Activated CD4-positive, alpha-beta memory T cell treated with anti-CD3 and anti-CD28 coated beads for 36 hours (primary cell): ENCODE results near the gene FSCN2. TPM values are rescaled to one million over a fixed set of nuclear protein-coding genes. Genes with fewer than 3 reads are reported as not detected.
"Not testable (repeated sequence)": the region's sequence is repeated elsewhere in the genome, so short reads cannot be mapped to it uniquely, and the experiment has no call there.

Source experiments
- CTCF ChIA-PET: fragments of 350-600 bp; sonication (Branson Sonifier 250); formaldehyde crosslinking; loops from one replicate; lab custom pipeline; 2021; ENCODE audit warnings: antibody characterized with exemption, inconsistent platforms; lab: Charles Lee
- POLR2A ChIA-PET: fragments of 350-600 bp; sonication (Branson Sonifier 250); formaldehyde crosslinking; loops from one replicate; lab custom pipeline; 2021; ENCODE audit warnings: antibody characterized with exemption; lab: Charles Lee
- DNase-seq: peaks from one replicate; pipeline ENCODE4 v3.0.0-alpha.2; 2020
- H3K27ac Mint-ChIP-seq: one replicate; pipeline ENCODE4 v1.8.0; 2021; ENCODE audit warnings: mixed read lengths
- H3K27me3 Mint-ChIP-seq: one replicate; pipeline ENCODE4 v1.8.0; 2021; ENCODE audit warnings: mixed read lengths
- H3K36me3 Mint-ChIP-seq: one replicate; pipeline ENCODE4 v1.8.0; 2021; ENCODE audit warnings: mixed read lengths
- H3K4me1 Mint-ChIP-seq: one replicate; pipeline ENCODE4 v1.8.0; 2021; ENCODE audit warnings: low read depth, mixed read lengths
- H3K4me3 Mint-ChIP-seq: one replicate; pipeline ENCODE4 v1.8.0; 2021; ENCODE audit warnings: mild to moderate bottlenecking, mixed read lengths
- H3K9me3 Mint-ChIP-seq: one replicate; pipeline ENCODE4 v1.8.0; 2021; ENCODE audit warnings: mixed read lengths
- intact Hi-C: fragments of 100-400 bp; cut with micrococcal nuclease; formaldehyde crosslinking; loops from one replicate; pipeline ENCODE4 v1.15.1; 2023
- total RNA-seq, 2 experiments: library from RNA; stranded (reverse); gene quantifications; one replicate each; pipeline ENCODE4 v1.2.3, GENCODE V29; 2021

The FSCN2 gene
- total RNA-seq, 2 experiments from 2014 or later, result 0.33 to 0.46 TPM

DNA sequence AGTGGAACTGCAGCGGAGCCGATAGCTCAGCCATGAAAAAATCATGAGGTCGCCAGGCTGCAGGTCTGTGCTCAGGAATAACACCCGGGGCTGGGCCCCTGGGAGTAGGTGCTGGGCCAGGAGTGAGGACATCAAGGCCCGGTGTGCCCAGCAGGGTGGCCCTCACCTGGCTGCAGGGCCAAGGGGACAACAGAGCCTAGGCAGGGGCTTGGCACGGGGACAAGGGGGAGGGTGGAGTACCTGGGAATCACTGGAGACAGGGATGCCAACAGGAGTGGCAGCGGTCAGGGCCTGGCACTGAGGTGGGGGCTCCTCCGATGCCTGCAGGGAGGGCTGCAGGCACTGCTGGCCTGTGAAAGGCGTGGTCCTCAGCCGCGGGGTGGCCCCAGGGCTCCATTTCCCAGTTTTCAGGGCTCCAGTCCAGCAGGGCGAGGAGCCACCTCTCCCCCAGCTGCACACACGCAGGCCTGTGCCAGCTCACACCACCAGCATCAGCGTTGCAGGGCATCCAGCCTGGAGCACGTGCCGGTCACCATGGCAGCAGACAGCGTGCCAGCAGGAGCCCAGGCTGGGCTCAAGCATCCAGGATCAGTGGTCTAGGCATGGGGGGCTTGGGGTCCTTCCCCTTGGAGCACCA lies 4.7 kb upstream of the FSCN2 start:
- no peak overlapping the region for H3K4me3 Mint-ChIP-seq
- peaks cover 8% of the 10 kb centered on the region for H3K27me3 Mint-ChIP-seq
- H3K9me3 Mint-ChIP-seq, result no peaks in the 10 kb centered on the region
- no peaks in the 10 kb centered on the region for H3K4me1 Mint-ChIP-seq
- POLR2A ChIA-PET, result no interaction called here
- no peaks in the 10 kb centered on the region for H3K36me3 Mint-ChIP-seq
- CTCF ChIA-PET, result no interaction called here
- no peak for DNase-seq
- H3K27ac Mint-ChIP-seq, result no peak overlapping the region
- intact Hi-C loops, result no loop called here

DNA sequence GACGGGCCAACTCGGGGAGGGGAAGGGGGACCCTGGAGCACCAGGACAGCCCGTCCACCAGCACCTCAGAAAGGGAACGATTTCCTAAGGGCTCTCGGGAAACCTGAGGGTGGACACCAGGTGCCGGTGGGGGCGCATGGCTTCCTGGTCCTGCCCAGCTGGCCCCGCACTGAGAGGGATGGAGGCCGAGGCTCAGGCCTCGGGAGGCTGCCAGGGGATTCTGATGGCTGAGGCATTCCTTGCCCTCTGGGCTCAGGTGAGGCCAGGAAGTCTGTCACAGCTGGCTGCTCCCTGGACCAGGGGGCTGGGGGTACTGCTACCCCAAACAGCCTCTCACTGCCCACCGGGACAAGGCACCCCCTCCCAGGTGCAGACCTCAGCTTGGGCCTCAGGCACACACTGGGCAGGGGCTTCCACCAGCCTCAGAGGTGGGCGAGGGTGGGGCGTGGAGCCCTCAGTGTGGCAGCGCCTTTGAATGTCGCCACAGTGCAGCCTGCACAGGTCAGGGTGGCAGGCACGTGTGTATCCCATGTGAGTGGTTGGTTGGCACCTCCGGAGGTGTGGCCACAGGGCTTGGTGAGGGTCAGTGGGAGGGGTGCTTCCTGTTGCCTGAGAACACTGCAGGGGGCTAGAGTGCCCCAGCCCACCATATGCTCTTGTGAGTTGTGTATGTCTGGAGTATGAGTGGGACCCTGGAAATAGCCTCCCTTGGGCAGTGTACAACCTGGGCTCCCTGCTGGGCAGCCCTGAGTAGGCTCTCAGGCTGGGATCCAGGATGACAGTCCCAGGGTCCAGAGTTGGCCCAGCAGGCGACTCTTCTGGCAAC lies 3.9 kb upstream of the FSCN2 start:
- no peaks in the 10 kb centered on the region for H3K9me3 Mint-ChIP-seq
- no peaks in the 10 kb centered on the region for H3K4me1 Mint-ChIP-seq
- no peak overlapping the region for H3K4me3 Mint-ChIP-seq
- DNase-seq, result no peak
- no peak overlapping the region for H3K27ac Mint-ChIP-seq
- intact Hi-C loops, result no loop called here
- peaks cover 8% of the 10 kb centered on the region for H3K27me3 Mint-ChIP-seq
- ChIA-PET CTCF (no interaction called here), POLR2A (no interaction called here)
- no peaks in the 10 kb centered on the region for H3K36me3 Mint-ChIP-seq

GRCh38 chr17:81524865-81525159 lies 3.4 kb upstream of the FSCN2 start:
- H3K4me3 Mint-ChIP-seq, result no peak overlapping the region
- ChIA-PET POLR2A (no interaction called here), CTCF (no interaction called here)
- no peak overlapping the region for H3K27ac Mint-ChIP-seq
- no peaks in the 10 kb centered on the region for H3K9me3 Mint-ChIP-seq
- intact Hi-C loops, result no loop called here
- DNase-seq, result no peak
- H3K27me3 Mint-ChIP-seq, result peaks cover 8% of the 10 kb centered on the region
- no peaks in the 10 kb centered on the region for H3K36me3 Mint-ChIP-seq
- H3K4me1 Mint-ChIP-seq, result no peaks in the 10 kb centered on the region

DNA sequence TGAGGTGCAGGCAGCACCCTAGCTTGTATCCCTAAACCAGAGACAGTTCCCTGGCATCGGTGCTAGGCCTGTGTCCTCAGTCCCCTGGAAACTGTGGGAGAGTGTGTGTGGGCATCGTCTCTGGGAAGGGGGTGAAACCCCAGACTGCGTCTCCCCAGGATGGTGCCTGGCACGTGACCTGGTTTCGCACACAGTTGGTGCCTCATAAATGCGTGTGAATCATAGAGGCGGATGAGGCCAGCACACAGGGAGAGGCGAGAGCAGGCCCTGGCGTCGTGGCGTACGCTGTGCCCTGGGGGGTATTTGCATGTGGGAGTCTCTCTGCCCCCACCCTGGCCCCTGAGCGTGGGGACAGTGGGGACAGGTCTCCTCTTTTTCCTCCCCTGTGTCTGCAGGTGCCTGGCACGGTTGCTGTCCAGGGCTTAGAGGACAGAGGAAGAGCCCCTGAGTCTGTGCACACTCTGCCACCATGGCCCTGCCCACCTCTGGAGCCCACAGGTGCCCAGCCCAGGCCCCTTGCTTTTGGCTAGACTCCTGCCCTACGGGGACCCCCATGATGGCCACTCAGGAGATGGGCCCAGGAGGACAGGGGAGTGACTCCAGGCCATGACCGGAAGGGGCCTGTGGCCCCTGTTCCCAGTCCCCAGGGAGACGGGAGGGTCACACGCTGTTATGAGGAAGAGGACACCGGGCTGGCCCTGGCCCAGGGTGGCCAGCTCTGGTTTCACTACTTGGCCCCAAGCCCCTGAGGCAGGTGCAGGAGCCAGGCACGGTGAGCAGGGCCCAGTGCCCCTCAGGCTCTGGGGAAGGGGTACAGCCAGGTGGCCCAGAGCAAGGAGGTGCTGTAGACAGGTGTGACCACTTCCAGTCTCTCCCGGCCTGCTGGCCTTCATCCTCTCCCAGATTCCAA lies 1.3 kb upstream of the FSCN2 start:
- DNase-seq, result no peak
- ChIA-PET POLR2A (no interaction called here), CTCF (no interaction called here)
- Mint-ChIP-seq H3K36me3 (no peaks in the 10 kb centered on the region), H3K4me1 (no peaks in the 10 kb centered on the region), H3K27me3 (peaks cover 8% of the 10 kb centered on the region), H3K27ac (no peak overlapping the region), H3K9me3 (no peaks in the 10 kb centered on the region), H3K4me3 (no peak overlapping the region)
- intact Hi-C loops, result no loop called here

GRCh38 chr17:81528384-81528650 lies 140 bp downstream of the FSCN2 start:
- H3K4me3 Mint-ChIP-seq, result no peak overlapping the region
- no peak for DNase-seq
- no peaks in the 10 kb centered on the region for H3K36me3 Mint-ChIP-seq
- ChIA-PET POLR2A (no interaction called here), CTCF (no interaction called here)
- peaks cover 11% of the 10 kb centered on the region for H3K27me3 Mint-ChIP-seq
- H3K4me1 Mint-ChIP-seq, result no peaks in the 10 kb centered on the region
- no peaks in the 10 kb centered on the region for H3K9me3 Mint-ChIP-seq
- intact Hi-C loops, result no loop called here
- no peak overlapping the region for H3K27ac Mint-ChIP-seq

GRCh38 chr17:81528651-81529436 lies 667 bp downstream of the FSCN2 start:
- H3K36me3 Mint-ChIP-seq, result no peaks in the 10 kb centered on the region
- intact Hi-C loops, result no loop called here
- DNase-seq, result no peak
- CTCF ChIA-PET, result no interaction called here
- H3K4me3 Mint-ChIP-seq, result no peak overlapping the region
- H3K27me3 Mint-ChIP-seq, result peaks cover 14% of the 10 kb centered on the region
- H3K4me1 Mint-ChIP-seq, result no peaks in the 10 kb centered on the region
- no peaks in the 10 kb centered on the region for H3K9me3 Mint-ChIP-seq
- POLR2A ChIA-PET, result no interaction called here
- no peak overlapping the region for H3K27ac Mint-ChIP-seq

GRCh38 chr17:81529437-81529803 lies 1.2 kb downstream of the FSCN2 start:
- CTCF ChIA-PET, result no interaction called here

GRCh38 chr17:81531013-81531412 lies 2.8 kb downstream of the FSCN2 start:
- DNase-seq, H3K4me3 Mint-ChIP-seq, H3K27ac Mint-ChIP-seq, intact Hi-C loops, CTCF ChIA-PET, H3K4me1 Mint-ChIP-seq, H3K9me3 Mint-ChIP-seq, H3K36me3 Mint-ChIP-seq, POLR2A ChIA-PET: not testable (repeated sequence)
- peaks cover 18% of the 10 kb centered on the region for H3K27me3 Mint-ChIP-seq

More at GRCh38 chr17:81529437-81529803, 1.2 kb downstream of the FSCN2 start:
- DNase-seq, result no peak
- no peak overlapping the region for H3K4me3 Mint-ChIP-seq
- no peak overlapping the region for H3K27ac Mint-ChIP-seq
- H3K4me1 Mint-ChIP-seq, result no peaks in the 10 kb centered on the region
- peaks cover 14% of the 10 kb centered on the region for H3K27me3 Mint-ChIP-seq
- POLR2A ChIA-PET, result no interaction called here
- H3K36me3 Mint-ChIP-seq, result no peaks in the 10 kb centered on the region
- intact Hi-C loops, result no loop called here
- H3K9me3 Mint-ChIP-seq, result no peaks in the 10 kb centered on the region

DNA sequence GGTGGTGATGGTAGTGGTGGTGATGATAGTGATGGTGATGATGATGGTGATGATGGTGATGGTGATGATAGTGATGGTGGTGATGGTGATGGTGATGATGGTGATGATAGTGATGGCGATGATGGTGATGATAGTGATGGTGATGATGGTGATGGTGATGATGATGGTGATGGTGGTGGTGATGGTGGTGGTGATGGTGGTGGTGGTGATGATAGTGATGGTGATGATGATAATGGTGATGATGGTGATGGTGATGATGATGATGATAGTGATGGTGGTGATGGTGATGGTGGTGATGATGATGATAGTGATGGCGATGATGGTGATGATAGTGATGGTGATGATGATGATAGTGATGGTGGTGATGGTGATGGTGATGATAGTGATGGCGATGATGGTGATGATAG lies 3.8 kb downstream of the FSCN2 start:
- intact Hi-C loops, CTCF ChIA-PET, DNase-seq, H3K9me3 Mint-ChIP-seq, POLR2A ChIA-PET, H3K4me3 Mint-ChIP-seq, H3K27ac Mint-ChIP-seq, H3K36me3 Mint-ChIP-seq, H3K4me1 Mint-ChIP-seq: not testable (repeated sequence)
- H3K27me3 Mint-ChIP-seq, result peaks cover 16% of the 10 kb centered on the region

GRCh38 chr17:81532490-81533287 lies 4.5 kb downstream of the FSCN2 start:
- Mint-ChIP-seq H3K4me3 (no peak overlapping the region), H3K9me3 (no peaks in the 10 kb centered on the region), H3K27ac (no peak overlapping the region), H3K4me1 (no peaks in the 10 kb centered on the region), H3K27me3 (peaks cover 15% of the 10 kb centered on the region), H3K36me3 (no peaks in the 10 kb centered on the region)
- intact Hi-C loops, result no loop called here
- CTCF ChIA-PET, result no interaction called here
- no peak for DNase-seq
- POLR2A ChIA-PET, result no interaction called here

DNA sequence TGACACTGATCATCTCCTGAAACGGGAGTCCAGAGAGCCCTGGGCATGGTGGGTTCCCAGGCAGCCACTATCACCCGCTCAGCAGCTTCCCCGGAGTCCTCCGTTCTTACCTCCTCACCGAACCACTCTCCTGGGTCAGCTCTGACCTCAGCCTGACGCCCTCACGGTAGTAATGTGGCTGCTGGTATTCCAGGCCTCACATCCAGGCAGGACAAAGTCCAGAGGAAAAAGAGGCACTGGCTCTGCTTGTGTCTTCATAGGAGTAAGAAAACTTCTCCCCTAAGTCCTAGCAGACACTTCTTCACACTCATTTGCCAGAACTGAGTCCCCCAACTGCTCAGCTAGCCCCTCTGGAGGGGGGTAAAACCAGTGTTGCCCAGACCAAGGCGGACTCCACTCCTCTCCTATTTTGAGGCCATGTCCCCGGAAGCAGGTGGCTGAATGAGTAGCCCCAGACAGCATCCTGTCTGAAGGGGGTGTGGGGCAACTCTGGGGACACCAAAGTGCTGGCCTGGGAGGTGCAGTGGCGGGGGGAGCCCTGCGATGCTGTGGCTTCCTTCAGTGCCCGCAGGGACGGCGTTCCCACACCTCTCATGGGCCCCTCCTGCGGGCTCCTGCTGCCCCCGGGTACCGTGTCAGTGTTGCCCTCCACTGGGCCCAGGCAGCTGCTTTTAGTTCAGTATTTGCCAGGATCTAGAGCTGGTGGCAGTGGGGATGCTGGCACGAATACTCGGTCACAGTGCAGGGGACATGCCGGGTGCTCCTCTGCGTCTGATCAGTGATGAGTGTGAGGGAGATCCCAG lies 5.4 kb downstream of the FSCN2 start:
- no peak for DNase-seq
- H3K9me3 Mint-ChIP-seq, result no peaks in the 10 kb centered on the region
- ChIA-PET CTCF (no interaction called here), POLR2A (no interaction called here)
- H3K4me1 Mint-ChIP-seq, result no peaks in the 10 kb centered on the region
- no peak overlapping the region for H3K27ac Mint-ChIP-seq
- H3K4me3 Mint-ChIP-seq, result no peak overlapping the region
- intact Hi-C loops, result no loop called here
- H3K36me3 Mint-ChIP-seq, result peaks cover 4% of the 10 kb centered on the region
- H3K27me3 Mint-ChIP-seq, result peaks cover 14% of the 10 kb centered on the region
